ENCODE results near the gene PPM1F. TPM values are rescaled to one million over a fixed set of nuclear protein-coding genes. Genes with fewer than 3 reads are reported as not detected.
"Not testable (repeated sequence)": the region's sequence is repeated elsewhere in the genome, so short reads cannot be mapped to it uniquely, and the experiment has no call there.

PPM1F gene
- total RNA-seq, 1 donor from 2014 or later = 95.5 TPM

- intact Hi-C loops (cut with DNase I) = no loop called here
- ATAC-seq (no peak), DNase-seq (ENCODE audit: low spot score) (no peak)
These were observed 7.0 kb downstream of the PPM1F start for GRCh38 chr22:21945453-21946261.

- DNase-seq (ENCODE audit: low spot score) (no peak), ATAC-seq (no peak)
- intact Hi-C loops (cut with DNase I) = no loop called here
These were observed 7.8 kb downstream of the PPM1F start for GRCh38 chr22:21944871-21945270.

- intact Hi-C loops (cut with DNase I) = no loop called here
- DNase-seq (ENCODE audit: low spot score) (no peak), ATAC-seq (no peak)
These were observed 8.8 kb downstream of the PPM1F start for GRCh38 chr22:21943571-21944448.

- ATAC-seq = peak; percentile 41
- DNase-seq (ENCODE audit: low spot score) = peak; percentile 82
- intact Hi-C loops (cut with DNase I) = no loop called here
These were observed 10.0 kb downstream of the PPM1F start for GRCh38 chr22:21942407-21943343.

GRCh38 chr22:21941921-21942320 lies 10.7 kb downstream of the PPM1F start:
- DNase-seq (ENCODE audit: low spot score) (no peak), ATAC-seq (no peak)
- intact Hi-C loops (cut with DNase I) = no loop called here

- DNase-seq (ENCODE audit: low spot score) (no peak), ATAC-seq (no peak)
- intact Hi-C loops (cut with DNase I) = no loop called here
These were observed 12.1 kb downstream of the PPM1F start for GRCh38 chr22:21940521-21940920.

- DNase-seq (ENCODE audit: low spot score); intact Hi-C loops (cut with DNase I); ATAC-seq: not testable (repeated sequence)
These were observed 12.7 kb downstream of the PPM1F start for GRCh38 chr22:21939935-21940334.

- intact Hi-C loops (cut with DNase I) = no loop called here
- DNase-seq (ENCODE audit: low spot score) = no peak
- ATAC-seq = no peak
These were observed 13.2 kb downstream of the PPM1F start for GRCh38 chr22:21939461-21939913.

GRCh38 chr22:21938906-21939305 lies 13.7 kb downstream of the PPM1F start:
- intact Hi-C loops (cut with DNase I) = no loop called here
- ATAC-seq (no peak), DNase-seq (ENCODE audit: low spot score) (no peak)

GRCh38 chr22:21938071-21938822 lies 14.4 kb downstream of the PPM1F start:
- ATAC-seq (peak; percentile 94), DNase-seq (ENCODE audit: low spot score) (peak; percentile 98)
- intact Hi-C loops (cut with DNase I) = no loop called here

- no peak for DNase-seq (ENCODE audit: low spot score)
- ATAC-seq = peak; percentile 70
- intact Hi-C loops (cut with DNase I) = no loop called here
These were observed 14.9 kb downstream of the PPM1F start for GRCh38 chr22:21937821-21938070.

GRCh38 chr22:21937041-21937820 lies 15.4 kb downstream of the PPM1F start:
- ATAC-seq (no peak), DNase-seq (ENCODE audit: low spot score) (no peak)
- intact Hi-C loops (cut with DNase I) = no loop called here

GRCh38 chr22:21936151-21936775 lies 16.4 kb downstream of the PPM1F start:
- ATAC-seq (no peak), DNase-seq (ENCODE audit: low spot score) (no peak)
- intact Hi-C loops (cut with DNase I) = no loop called here

GRCh38 chr22:21933910-21934309 lies 18.7 kb downstream of the PPM1F start:
- ATAC-seq = no peak
- intact Hi-C loops (cut with DNase I) = no loop called here
- no peak for DNase-seq (ENCODE audit: low spot score)

- DNase-seq (ENCODE audit: low spot score) = no peak
- intact Hi-C loops (cut with DNase I) = no loop called here
- ATAC-seq = no peak
These were observed 19.2 kb downstream of the PPM1F start for GRCh38 chr22:21933413-21933812.

- intact Hi-C loops (cut with DNase I) = no loop called here
- ATAC-seq (no peak), DNase-seq (ENCODE audit: low spot score) (no peak)
These were observed 20.3 kb downstream of the PPM1F start for GRCh38 chr22:21932347-21932746.

- ATAC-seq (no peak), DNase-seq (ENCODE audit: low spot score) (no peak)
- intact Hi-C loops (cut with DNase I) = no loop called here
These were observed 21.6 kb downstream of the PPM1F start for GRCh38 chr22:21931056-21931455.
